Ishikawa (cell line): ENCODE results near the gene NEURL3.

ENCODE experiments used
- CEBPB ChIP-seq: IDR thresholded peaks from 2 replicates; pipeline ENCODE4 v1.6.1; 2012
- CREB1 ChIP-seq: IDR thresholded peaks from 2 replicates; pipeline ENCODE4 v1.6.1; 2012; ENCODE audit warnings: low read depth
- EGR1 ChIP-seq: IDR thresholded peaks from 2 replicates; pipeline ENCODE4 v1.6.1; 2012
- EP300 ChIP-seq: IDR thresholded peaks from 2 replicates; pipeline ENCODE4 v1.6.1; 2012; ENCODE audit warnings: borderline replicate concordance
- FOXM1 ChIP-seq: IDR thresholded peaks from 2 replicates; pipeline ENCODE4 v1.6.1; 2012; ENCODE audit warnings: low read depth, borderline replicate concordance
- NFIC ChIP-seq: IDR thresholded peaks from 2 replicates; pipeline ENCODE4 v1.6.1; 2012
- RAD21 ChIP-seq: IDR thresholded peaks from 2 replicates; pipeline ENCODE4 v1.6.1; 2012; ENCODE audit warnings: low read depth
- REST ChIP-seq: IDR thresholded peaks from 2 replicates; pipeline ENCODE4 v1.6.1; 2012; ENCODE audit warnings: low read depth, mild to moderate bottlenecking
- TAF1 ChIP-seq: IDR thresholded peaks from 2 replicates; pipeline ENCODE4 v1.6.1; 2012; ENCODE audit warnings: low read depth, mild to moderate bottlenecking
- TCF12 ChIP-seq: IDR thresholded peaks from 2 replicates; pipeline ENCODE4 v1.6.1; 2012; ENCODE audit warnings: low read depth
- TEAD4 ChIP-seq: IDR thresholded peaks from 2 replicates; pipeline ENCODE4 v1.6.1; 2012
- USF1 ChIP-seq: IDR thresholded peaks from 2 replicates; pipeline ENCODE4 v1.6.1; 2012
- YY1 ChIP-seq: IDR thresholded peaks from 2 replicates; pipeline ENCODE4 v1.6.1; 2012; ENCODE audit warnings: low read depth
- ZBTB7A ChIP-seq: IDR thresholded peaks from 2 replicates; pipeline ENCODE4 v1.6.1; 2012; ENCODE audit warnings: low read depth
- TF ChIP-seq, protein P1 (sequence below): IDR thresholded peaks from 2 replicates; pipeline ENCODE4 v1.6.1; 2012

NEURL3 gene

DNA sequence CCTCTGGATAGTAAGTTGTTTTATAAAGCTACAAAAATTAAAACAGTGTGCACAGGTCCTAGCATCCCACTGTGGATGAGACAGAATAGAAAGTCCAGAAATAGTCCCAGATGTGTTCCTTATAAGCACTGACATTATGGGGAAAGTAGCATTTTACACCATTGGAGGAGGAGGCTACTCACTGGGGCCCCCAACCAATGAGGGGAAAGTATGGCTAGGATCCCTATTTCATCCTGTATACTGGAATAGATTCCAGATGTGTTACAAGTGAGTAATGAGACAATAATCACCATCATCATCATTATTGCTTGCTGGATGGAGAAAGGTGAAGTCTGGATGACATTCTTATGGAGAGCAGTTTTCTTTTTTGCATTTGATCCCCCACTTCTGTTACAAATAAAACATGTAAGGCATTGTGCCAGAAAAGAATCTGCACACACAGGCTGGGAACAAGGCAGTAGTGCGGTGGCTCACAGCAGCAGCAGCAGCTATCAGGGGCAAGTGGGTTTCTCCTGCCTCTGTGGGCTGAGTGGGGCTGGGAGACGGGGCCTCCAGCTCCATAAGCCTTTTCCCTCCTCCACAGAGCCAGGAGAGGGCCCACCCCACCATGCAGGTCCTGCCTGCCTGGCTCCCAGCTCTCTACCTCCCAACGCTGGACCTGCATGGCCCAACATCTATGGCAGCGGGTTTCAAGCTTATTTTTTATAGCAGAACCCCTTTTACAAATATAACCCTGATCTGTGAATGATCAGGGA is 36.4 kb upstream of the NEURL3 start:
- TF ChIP-seq YY1, result no peak
- TF ChIP-seq ZBTB7A, result no peak
- TF ChIP-seq RAD21, result no peak
- no peak for TF ChIP-seq CREB1
- no peak for TF ChIP-seq EGR1
- TF ChIP-seq, protein P1, sequence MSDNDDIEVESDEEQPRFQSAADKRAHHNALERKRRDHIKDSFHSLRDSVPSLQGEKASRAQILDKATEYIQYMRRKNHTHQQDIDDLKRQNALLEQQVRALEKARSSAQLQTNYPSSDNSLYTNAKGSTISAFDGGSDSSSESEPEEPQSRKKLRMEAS, result no peak
- TF ChIP-seq TEAD4, result no peak
- TF ChIP-seq REST, result no peak
- TF ChIP-seq TCF12, result no peak
- no peak for TF ChIP-seq EP300

GRCh38 chr2:96540136-96540535 is 35.0 kb upstream of the NEURL3 start:
- TF ChIP-seq CEBPB (no peak), REST (no peak), EGR1 (no peak), USF1 (no peak), NFIC (no peak), TAF1 (no peak), CREB1 (no peak), YY1 (no peak), FOXM1 (no peak), EP300 (no peak), RAD21 (no peak), TCF12 (no peak), TEAD4 (no peak), ZBTB7A (no peak)
- TF ChIP-seq, protein P1, result no peak

DNA sequence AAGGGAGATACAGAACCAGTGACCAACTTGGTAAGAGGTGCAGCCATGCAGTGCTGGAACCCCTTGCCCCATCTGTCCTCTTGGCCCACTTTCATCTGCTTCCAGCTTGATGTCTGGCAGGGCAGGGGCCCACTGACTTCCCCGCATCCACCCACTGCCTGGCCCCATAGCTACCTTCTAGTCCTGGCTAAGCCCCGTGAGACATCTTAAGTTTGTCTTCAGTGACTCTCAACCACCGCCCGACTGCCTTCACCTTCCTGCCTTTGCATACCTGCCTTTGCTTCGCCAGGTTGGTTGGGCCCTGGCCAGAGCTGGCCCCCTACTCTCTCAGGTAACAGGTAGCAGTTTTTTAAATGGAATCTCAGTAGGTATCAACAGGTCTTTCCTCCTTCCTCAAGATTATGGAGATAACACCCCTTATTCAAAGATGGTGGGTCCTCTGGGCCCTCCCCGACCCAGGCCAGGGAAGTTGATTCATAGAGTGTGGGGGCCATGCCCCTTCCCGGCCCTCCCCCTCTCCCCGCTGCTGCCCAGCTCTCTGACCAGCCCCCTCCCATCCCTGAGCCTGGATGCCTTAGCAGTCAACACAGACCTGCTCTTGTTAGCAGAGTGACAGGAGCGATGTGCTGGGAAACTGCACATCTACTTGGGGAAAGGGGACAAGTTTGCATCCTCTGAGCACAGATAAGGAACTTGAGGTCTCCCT is 34.2 kb upstream of the NEURL3 start:
- no peak for TF ChIP-seq CREB1
- TF ChIP-seq TAF1, result no peak
- no peak for TF ChIP-seq REST
- TF ChIP-seq EP300, result no peak
- TF ChIP-seq RAD21, result no peak
- no peak for TF ChIP-seq TEAD4
- TF ChIP-seq CEBPB, result no peak
- TF ChIP-seq, protein P1, result no peak
- no peak for TF ChIP-seq NFIC
- no peak for TF ChIP-seq USF1
- no peak for TF ChIP-seq ZBTB7A
- TF ChIP-seq YY1, result no peak
- TF ChIP-seq EGR1, result no peak
- TF ChIP-seq TCF12, result no peak
